ENCODE measurements around the gene XBP1. TPM values are rescaled to one million over a fixed set of nuclear protein-coding genes. Genes with fewer than 3 reads are reported as not detected.

Gene XBP1
- total and polyA plus RNA-seq, 2 of the 13 experiments (the other 11 are each of a cell fraction or from before 2014, with no cell fraction given), result 416 to 427 TPM

DNA sequence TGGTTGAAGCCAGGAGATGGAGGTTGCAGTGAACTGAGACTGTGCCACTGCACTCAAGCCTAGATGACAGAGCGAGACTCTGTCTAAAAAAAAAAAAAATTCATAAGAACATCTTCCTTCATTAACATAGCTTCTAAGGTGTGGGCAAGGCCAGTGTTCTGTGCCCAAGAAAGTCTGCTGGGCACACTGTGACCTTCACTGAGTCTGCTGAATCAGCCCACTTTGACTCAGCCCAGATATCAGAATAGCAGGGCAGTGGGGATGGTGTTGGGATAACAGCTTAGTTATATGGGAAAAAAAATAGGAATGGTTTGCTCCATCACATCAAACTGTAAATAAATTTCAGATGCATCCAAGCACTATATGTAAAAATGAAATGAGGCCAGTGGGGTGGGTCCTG, 32.4 kb upstream of the XBP1 start:
- Histone ChIP-seq H3K9me3 (ENCODE audit: low read length) (no peaks in the 10 kb centered on the region), H4K20me1 (ENCODE audit: insufficient read depth, low read length) (no peaks in the 10 kb centered on the region), H3K36me3 (replicated peaks in 1 of 2; ENCODE audit: control insufficient read depth in 1 of 2, insufficient read depth in 2 of 2, low read length in 2 of 2) (no peaks in the 10 kb centered on the region), H3K27me3 (ENCODE audit: control insufficient read depth in 1 of 2, insufficient read depth in 2 of 2, low read length in 2 of 2) (no peaks in the 10 kb centered on the region), H3K4me3 (replicated peaks in 1 of 3; ENCODE audit: insufficient read depth in 1 of 3, low read depth in 2 of 3, low read length in 3 of 3) (no peak overlapping the region), H3K4me2 (ENCODE audit: low read depth, low read length) (no peak overlapping the region), H3K27ac (ENCODE audit: extremely low read length, insufficient read depth, low read length) (no peak overlapping the region), H3K4me1 (ENCODE audit: insufficient read depth, low read length) (peaks cover 32% of the 10 kb centered on the region), H3K9ac (ENCODE audit: insufficient read depth, low read depth, low read length) (no peak overlapping the region), H3K79me2 (ENCODE audit: insufficient read depth, low read length) (no peaks in the 10 kb centered on the region), H2AFZ (ENCODE audit: low read length) (no peak overlapping the region)
- no TSS peak for BruUV-seq (replicated peaks)
- POLR2A ChIA-PET, result interaction anchor here (2.2 kb wide), 1 partner anchor 33 kb away, joined by 6 read pairs; the partner anchor contains the start of gene XBP1
- 100% methylated on average over 1 of the region's 1 CpG for WGBS (ENCODE audit: low lambda C conversion rate)
- intact Hi-C loops (cut with micrococcal nuclease; ENCODE audit: unreplicated experiment) (no loop called here), in situ Hi-C loops (cut with HindIII; ENCODE audit: extremely low pct_ligation_motif_present, low pct_unique_long_range_greater_than_20kb) (no loop called here)
- no peak for TF ChIP-seq ATF7 (IDR thresholded peaks at IDR 0.05)
- no peak for TF ChIP-seq ATF7 (CRISPR knock-in tag; IDR thresholded peaks at IDR 0.05)
- TF ChIP-seq HMGA1 (CRISPR knock-in tag; conservative IDR thresholded peaks at IDR 0.05), result no peak
- TF ChIP-seq KDM2A (CRISPR knock-in tag; IDR thresholded peaks at IDR 0.05; ENCODE audit: borderline replicate concordance, low read depth), result no peak
- TF ChIP-seq, protein P1, sequence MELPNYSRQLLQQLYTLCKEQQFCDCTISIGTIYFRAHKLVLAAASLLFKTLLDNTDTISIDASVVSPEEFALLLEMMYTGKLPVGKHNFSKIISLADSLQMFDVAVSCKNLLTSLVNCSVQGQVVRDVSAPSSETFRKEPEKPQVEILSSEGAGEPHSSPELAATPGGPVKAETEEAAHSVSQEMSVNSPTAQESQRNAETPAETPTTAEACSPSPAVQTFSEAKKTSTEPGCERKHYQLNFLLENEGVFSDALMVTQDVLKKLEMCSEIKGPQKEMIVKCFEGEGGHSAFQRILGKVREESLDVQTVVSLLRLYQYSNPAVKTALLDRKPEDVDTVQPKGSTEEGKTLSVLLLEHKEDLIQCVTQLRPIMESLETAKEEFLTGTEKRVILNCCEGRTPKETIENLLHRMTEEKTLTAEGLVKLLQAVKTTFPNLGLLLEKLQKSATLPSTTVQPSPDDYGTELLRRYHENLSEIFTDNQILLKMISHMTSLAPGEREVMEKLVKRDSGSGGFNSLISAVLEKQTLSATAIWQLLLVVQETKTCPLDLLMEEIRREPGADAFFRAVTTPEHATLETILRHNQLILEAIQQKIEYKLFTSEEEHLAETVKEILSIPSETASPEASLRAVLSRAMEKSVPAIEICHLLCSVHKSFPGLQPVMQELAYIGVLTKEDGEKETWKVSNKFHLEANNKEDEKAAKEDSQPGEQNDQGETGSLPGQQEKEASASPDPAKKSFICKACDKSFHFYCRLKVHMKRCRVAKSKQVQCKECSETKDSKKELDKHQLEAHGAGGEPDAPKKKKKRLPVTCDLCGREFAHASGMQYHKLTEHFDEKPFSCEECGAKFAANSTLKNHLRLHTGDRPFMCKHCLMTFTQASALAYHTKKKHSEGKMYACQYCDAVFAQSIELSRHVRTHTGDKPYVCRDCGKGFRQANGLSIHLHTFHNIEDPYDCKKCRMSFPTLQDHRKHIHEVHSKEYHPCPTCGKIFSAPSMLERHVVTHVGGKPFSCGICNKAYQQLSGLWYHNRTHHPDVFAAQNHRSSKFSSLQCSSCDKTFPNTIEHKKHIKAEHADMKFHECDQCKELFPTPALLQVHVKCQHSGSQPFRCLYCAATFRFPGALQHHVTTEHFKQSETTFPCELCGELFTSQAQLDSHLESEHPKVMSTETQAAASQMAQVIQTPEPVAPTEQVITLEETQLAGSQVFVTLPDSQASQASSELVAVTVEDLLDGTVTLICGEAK (IDR thresholded peaks at IDR 0.05), result no peak
- TF ChIP-seq, protein P1 (CRISPR knock-in tag; IDR thresholded peaks at IDR 0.05), result no peak
- no peak for TF ChIP-seq NKX3-1 (CRISPR knock-in tag; IDR thresholded peaks at IDR 0.05)
- TF ChIP-seq RXRB (CRISPR knock-in tag; IDR thresholded peaks at IDR 0.05; ENCODE audit: borderline replicate concordance), result no peak
- no peak for TF ChIP-seq ZNF205 (CRISPR knock-in tag; IDR thresholded peaks at IDR 0.05)
- no peak for TF ChIP-seq POGZ (CRISPR knock-in tag; IDR thresholded peaks at IDR 0.05)
- no peak for TF ChIP-seq SMAD9 (CRISPR knock-in tag; IDR thresholded peaks at IDR 0.05)
- TF ChIP-seq ZNF543 (CRISPR knock-in tag; IDR thresholded peaks at IDR 0.05), result no peak
- TF ChIP-seq, protein P2, sequence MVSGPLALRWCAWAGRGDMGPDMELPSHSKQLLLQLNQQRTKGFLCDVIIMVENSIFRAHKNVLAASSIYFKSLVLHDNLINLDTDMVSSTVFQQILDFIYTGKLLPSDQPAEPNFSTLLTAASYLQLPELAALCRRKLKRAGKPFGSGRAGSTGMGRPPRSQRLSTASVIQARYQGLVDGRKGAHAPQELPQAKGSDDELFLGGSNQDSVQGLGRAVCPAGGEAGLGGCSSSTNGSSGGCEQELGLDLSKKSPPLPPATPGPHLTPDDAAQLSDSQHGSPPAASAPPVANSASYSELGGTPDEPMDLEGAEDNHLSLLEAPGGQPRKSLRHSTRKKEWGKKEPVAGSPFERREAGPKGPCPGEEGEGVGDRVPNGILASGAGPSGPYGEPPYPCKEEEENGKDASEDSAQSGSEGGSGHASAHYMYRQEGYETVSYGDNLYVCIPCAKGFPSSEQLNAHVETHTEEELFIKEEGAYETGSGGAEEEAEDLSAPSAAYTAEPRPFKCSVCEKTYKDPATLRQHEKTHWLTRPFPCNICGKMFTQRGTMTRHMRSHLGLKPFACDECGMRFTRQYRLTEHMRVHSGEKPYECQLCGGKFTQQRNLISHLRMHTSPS (CRISPR knock-in tag; IDR thresholded peaks at IDR 0.05; ENCODE audit: low read depth), result no peak
- no peak for TF ChIP-seq FOXP1 (IDR thresholded peaks at IDR 0.05)
- no peak for TF ChIP-seq FOXP1 (CRISPR knock-in tag; IDR thresholded peaks at IDR 0.05)
- TF ChIP-seq TBX2 (CRISPR knock-in tag; IDR thresholded peaks at IDR 0.05; ENCODE audit: borderline replicate concordance), result no peak
- CTCF ChIA-PET (ENCODE audit: low intra/inter-chr PET ratio, low total read pairs), result no interaction called here
- DNase-seq (ENCODE audit: low spot score), result no peak
- no peak for ATAC-seq
- FAIRE-seq, result no peak

All from HepG2 (cell line).